Neural cell (in vitro differentiated cells): ENCODE measurements around the gene CDIP1.

ENCODE experiments used
- EZH2 ChIP-seq: fragments of 200-600, 300-800 bp; shearing (Covaris generic), sonication (generic); IDR thresholded peaks from 2 replicates; pipeline ENCODE4 v1.6.1; 2014; ENCODE audit warnings: antibody characterized with exemption, low read length, borderline replicate concordance, mild to moderate bottlenecking; ENCODE audit not compliant: insufficient read depth, poor library complexity, severe bottlenecking
- MXI1 ChIP-seq: fragments of 450-650 bp; conservative IDR thresholded peaks from 2 replicates; pipeline ENCODE4 v1.6.1; 2014; ENCODE audit warnings: antibody characterized with exemption, mild to moderate bottlenecking; ENCODE audit not compliant: poor library complexity, severe bottlenecking
- POLR2AphosphoS5 ChIP-seq: IDR thresholded peaks from 2 replicates; pipeline ENCODE4 v1.6.1; 2012
- RAD21 ChIP-seq: fragments of 450-650 bp; conservative IDR thresholded peaks from 2 replicates; pipeline ENCODE4 v1.6.1; 2014; ENCODE audit warnings: antibody characterized with exemption, mild to moderate bottlenecking, moderate library complexity
- TF ChIP-seq, protein P1 (sequence below): fragments of 450-650 bp; IDR thresholded peaks from 2 replicates; pipeline ENCODE4 v1.5.1; 2014; ENCODE audit warnings: antibody characterized with exemption, mild to moderate bottlenecking, moderate library complexity; ENCODE audit not compliant: poor library complexity, severe bottlenecking
- TF ChIP-seq, protein P2 (sequence below): IDR thresholded peaks from 2 replicates; pipeline ENCODE4 v1.6.1; 2012; ENCODE audit warnings: borderline replicate concordance

DNA sequence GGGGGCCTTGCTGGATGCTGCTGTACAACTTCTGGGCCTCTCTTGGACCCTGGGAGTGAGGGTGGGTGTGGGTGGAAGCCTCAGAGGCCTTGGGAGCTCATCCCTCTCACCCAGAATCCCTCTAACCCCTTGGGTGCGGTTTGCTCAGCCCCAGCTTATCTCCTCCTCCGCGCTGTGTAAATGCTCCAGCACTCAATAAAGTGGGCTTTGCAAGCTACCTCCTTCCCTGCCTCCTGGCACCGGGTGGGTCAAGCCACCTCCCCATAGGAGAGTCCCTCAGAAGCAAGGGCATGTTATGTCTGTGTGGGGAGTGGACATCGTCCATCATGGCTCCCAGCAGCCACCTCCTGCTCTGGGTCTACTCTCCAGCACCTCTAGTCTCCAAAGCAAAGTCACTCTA, 28.4 kb downstream of the CDIP1 start:
- TF ChIP-seq, protein P1, sequence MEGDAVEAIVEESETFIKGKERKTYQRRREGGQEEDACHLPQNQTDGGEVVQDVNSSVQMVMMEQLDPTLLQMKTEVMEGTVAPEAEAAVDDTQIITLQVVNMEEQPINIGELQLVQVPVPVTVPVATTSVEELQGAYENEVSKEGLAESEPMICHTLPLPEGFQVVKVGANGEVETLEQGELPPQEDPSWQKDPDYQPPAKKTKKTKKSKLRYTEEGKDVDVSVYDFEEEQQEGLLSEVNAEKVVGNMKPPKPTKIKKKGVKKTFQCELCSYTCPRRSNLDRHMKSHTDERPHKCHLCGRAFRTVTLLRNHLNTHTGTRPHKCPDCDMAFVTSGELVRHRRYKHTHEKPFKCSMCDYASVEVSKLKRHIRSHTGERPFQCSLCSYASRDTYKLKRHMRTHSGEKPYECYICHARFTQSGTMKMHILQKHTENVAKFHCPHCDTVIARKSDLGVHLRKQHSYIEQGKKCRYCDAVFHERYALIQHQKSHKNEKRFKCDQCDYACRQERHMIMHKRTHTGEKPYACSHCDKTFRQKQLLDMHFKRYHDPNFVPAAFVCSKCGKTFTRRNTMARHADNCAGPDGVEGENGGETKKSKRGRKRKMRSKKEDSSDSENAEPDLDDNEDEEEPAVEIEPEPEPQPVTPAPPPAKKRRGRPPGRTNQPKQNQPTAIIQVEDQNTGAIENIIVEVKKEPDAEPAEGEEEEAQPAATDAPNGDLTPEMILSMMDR, result no peak
- TF ChIP-seq, protein P2, sequence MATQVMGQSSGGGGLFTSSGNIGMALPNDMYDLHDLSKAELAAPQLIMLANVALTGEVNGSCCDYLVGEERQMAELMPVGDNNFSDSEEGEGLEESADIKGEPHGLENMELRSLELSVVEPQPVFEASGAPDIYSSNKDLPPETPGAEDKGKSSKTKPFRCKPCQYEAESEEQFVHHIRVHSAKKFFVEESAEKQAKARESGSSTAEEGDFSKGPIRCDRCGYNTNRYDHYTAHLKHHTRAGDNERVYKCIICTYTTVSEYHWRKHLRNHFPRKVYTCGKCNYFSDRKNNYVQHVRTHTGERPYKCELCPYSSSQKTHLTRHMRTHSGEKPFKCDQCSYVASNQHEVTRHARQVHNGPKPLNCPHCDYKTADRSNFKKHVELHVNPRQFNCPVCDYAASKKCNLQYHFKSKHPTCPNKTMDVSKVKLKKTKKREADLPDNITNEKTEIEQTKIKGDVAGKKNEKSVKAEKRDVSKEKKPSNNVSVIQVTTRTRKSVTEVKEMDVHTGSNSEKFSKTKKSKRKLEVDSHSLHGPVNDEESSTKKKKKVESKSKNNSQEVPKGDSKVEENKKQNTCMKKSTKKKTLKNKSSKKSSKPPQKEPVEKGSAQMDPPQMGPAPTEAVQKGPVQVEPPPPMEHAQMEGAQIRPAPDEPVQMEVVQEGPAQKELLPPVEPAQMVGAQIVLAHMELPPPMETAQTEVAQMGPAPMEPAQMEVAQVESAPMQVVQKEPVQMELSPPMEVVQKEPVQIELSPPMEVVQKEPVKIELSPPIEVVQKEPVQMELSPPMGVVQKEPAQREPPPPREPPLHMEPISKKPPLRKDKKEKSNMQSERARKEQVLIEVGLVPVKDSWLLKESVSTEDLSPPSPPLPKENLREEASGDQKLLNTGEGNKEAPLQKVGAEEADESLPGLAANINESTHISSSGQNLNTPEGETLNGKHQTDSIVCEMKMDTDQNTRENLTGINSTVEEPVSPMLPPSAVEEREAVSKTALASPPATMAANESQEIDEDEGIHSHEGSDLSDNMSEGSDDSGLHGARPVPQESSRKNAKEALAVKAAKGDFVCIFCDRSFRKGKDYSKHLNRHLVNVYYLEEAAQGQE, result no peak
- TF ChIP-seq RAD21, result no peak
- no peak for TF ChIP-seq MXI1
- no peak for TF ChIP-seq POLR2AphosphoS5
- no peak for TF ChIP-seq EZH2
